Measurements from ENCODE around the gene CDKN2B. TPM values are rescaled to one million over a fixed set of nuclear protein-coding genes. Genes with fewer than 3 reads are reported as not detected.

Gene CDKN2B
- total and polyA plus RNA-seq, 2 of the 4 experiments (the other 2 are of a cell fraction), result 3.6 to 8.2 TPM

GRCh38 chr9:21972361-21972760 is 36.7 kb downstream of the CDKN2B start:
- no peak overlapping the region for H4K91ac ChIP-seq (ENCODE audit: insufficient read depth, low read depth, low read length)
- no peak for DNase-seq
- H3K4me3 ChIP-seq (ENCODE audit: insufficient read depth, low read depth, low read length), result no peak overlapping the region
- H2AK9ac ChIP-seq (replicated peaks; ENCODE audit: low read depth, low read length, poor library complexity), result no peak overlapping the region
- TF ChIP-seq NFE2L2 (IDR thresholded peaks at IDR 0.05; ENCODE audit: low read depth, low read length), result no peak
- no peak overlapping the region for H3K4me2 ChIP-seq (ENCODE audit: low read depth, low read length)
- in situ Hi-C loops (cut with MboI; ENCODE audit: low sequenced_read_pairs) (no loop called here), dilution Hi-C loops (cut with HindIII; ENCODE audit: low sequenced_read_pairs, unreplicated experiment) (no loop called here), intact Hi-C loops (cut with micrococcal nuclease) (no loop called here)
- no peak overlapping the region for H3K14ac ChIP-seq (replicated peaks; ENCODE audit: low read depth, low read length)
- H3K9me1 ChIP-seq (ENCODE audit: insufficient read depth, low read length), result no peaks in the 10 kb centered on the region
- no peak overlapping the region for H2BK20ac ChIP-seq (ENCODE audit: low read depth, low read length)
- no peak overlapping the region for H2BK15ac ChIP-seq (ENCODE audit: low read depth, low read length)
- ATAC-seq (ENCODE audit: low read depth), result no peak
- ChIA-PET POLR2A (ENCODE audit: unreplicated experiment) (no interaction called here), CTCF (no interaction called here)
- no peak overlapping the region for H2BK5ac ChIP-seq (ENCODE audit: low read depth, low read length, poor library complexity, severe bottlenecking)
- H3K27me3 ChIP-seq (ENCODE audit: control insufficient read depth, insufficient read depth, low read length), result peaks cover 72% of the 10 kb centered on the region
- peaks cover 12% of the 10 kb centered on the region; the same call in 1 of the 2 replicates for H3K9me3 ChIP-seq (ENCODE audit: control insufficient read depth, insufficient read depth, low read length)
- no TSS peak for BruUV-seq (replicated peaks)
- peaks cover 9% of the 10 kb centered on the region; the same call in 1 of the 2 replicates for H3K36me3 ChIP-seq (ENCODE audit: control insufficient read depth, insufficient read depth, low read length)
- H4K5ac ChIP-seq (ENCODE audit: low read depth, low read length), result no peak overlapping the region
- H3K18ac ChIP-seq (ENCODE audit: low read depth, low read length), result no peak overlapping the region
- H3K79me1 ChIP-seq (ENCODE audit: low read depth in 1 of 2, low read length in 2 of 2), result no peaks in the 10 kb centered on the region
- H2AFZ ChIP-seq (replicated peaks; ENCODE audit: low read length, poor library complexity), result no peak overlapping the region
- H4K8ac ChIP-seq (ENCODE audit: low read depth in 2 of 2, low read length in 2 of 2), result no peak overlapping the region
- no peak overlapping the region for H3K9ac ChIP-seq (ENCODE audit: low read depth, low read length)
- peaks cover 4% of the 10 kb centered on the region for H3K4me1 ChIP-seq (ENCODE audit: control insufficient read depth, insufficient read depth, low read length)
- no peak overlapping the region for H2AK5ac ChIP-seq (ENCODE audit: low read depth, low read length)
- H4K20me1 ChIP-seq (ENCODE audit: insufficient read depth, low read length), result peaks cover 3% of the 10 kb centered on the region; the same call in 1 of the 2 replicates
- H2BK120ac ChIP-seq (ENCODE audit: low read depth, low read length), result no peak overlapping the region
- H3K23ac ChIP-seq (ENCODE audit: low read depth, low read length), result no peak overlapping the region
- H3K27ac ChIP-seq (ENCODE audit: insufficient read depth, low read length), result no peak overlapping the region
- H3K56ac ChIP-seq (ENCODE audit: extremely low read depth, insufficient read depth, low read length), result no peak overlapping the region
- no peak overlapping the region for H3K4ac ChIP-seq (ENCODE audit: low read depth, low read length)

Data from IMR-90 (cell line).